Sigmoid colon (tissue), 7 donors: ENCODE measurements around the gene GRB2. TPM values are rescaled to one million over a fixed set of nuclear protein-coding genes. Genes with fewer than 3 reads are reported as not detected.

ENCODE experiments used
- DNase-seq: peaks from one replicate; pipeline ENCODE4 v3.0.0-alpha.2; 2019
- H3K27ac ChIP-seq, 4 donors: fragments of 200-600 bp; sonication (generic); one replicate each; pipeline ENCODE4 v1.5.1; 2016 to 2019; ENCODE audit warnings: mild to moderate bottlenecking in 1 of 4
- H3K27me3 ChIP-seq, 3 donors: fragments of 200-600 bp; sonication (generic); one replicate each; pipeline ENCODE4 v1.5.1; 2019; ENCODE audit warnings: mild to moderate bottlenecking in 1 of 3
- H3K36me3 ChIP-seq, 4 donors: fragments of 200-600 bp; sonication (generic); one replicate each; pipeline ENCODE4 v1.5.1; 2016 to 2019
- H3K4me1 ChIP-seq, 4 donors: fragments of 200-600 bp; sonication (generic); one replicate each; pipeline ENCODE4 v1.5.1; 2017 to 2019
- H3K4me3 ChIP-seq, 4 donors: fragments of 200-600 bp; sonication (generic); one replicate each; pipeline ENCODE4 v1.5.1; 2017 to 2019; ENCODE audit warnings: mild to moderate bottlenecking in 2 of 4, moderate library complexity in 1 of 4
- H3K9me3 ChIP-seq, 4 donors: fragments of 200-600 bp in 3 of 4; sonication (generic) in 3 of 4; one replicate each; pipeline versions ENCODE4 v1.5.1 to v1.6.1; 2013 to 2019
- CTCF ChIP-seq, 4 experiments: fragments of 450-650 bp in 3 of 4; fragments of 200-600 bp in 1 of 4; IDR thresholded peaks; one replicate each; pipeline ENCODE4 v1.5.1; 2016 to 2019; ENCODE audit warnings: antibody characterized with exemption in 4 of 4, mild to moderate bottlenecking in 3 of 4, moderate library complexity in 2 of 4
- EP300 ChIP-seq, 4 donors: sonication (generic); formaldehyde crosslinking; IDR thresholded peaks; one replicate each; pipeline ENCODE4 v1.6.1; 2017; ENCODE audit warnings: antibody characterized with exemption in 4 of 4
- POLR2A ChIP-seq, 2 donors: fragments of 450-650 bp; IDR thresholded peaks; one replicate each; pipeline ENCODE4 v1.6.1; 2016; ENCODE audit warnings: antibody characterized with exemption in 2 of 2, mild to moderate bottlenecking in 2 of 2, moderate library complexity in 2 of 2
- POLR2AphosphoS5 ChIP-seq, 4 donors: sonication (generic); formaldehyde crosslinking; IDR thresholded peaks; one replicate each; pipeline ENCODE4 v1.6.1; 2017; ENCODE audit warnings: antibody characterized with exemption in 4 of 4
- WGBS, 2 donors: extraction: QIAGEN DNeasy Blood & Tissue Kit; methylation state at CpG; one replicate each; pipeline ENCODE4 v1.1.7; 2013; 5-methylcytosine and 5-hydroxymethylcytosine counted together
- intact Hi-C: fragments of 100-400 bp; cut with DNase I; formaldehyde crosslinking; loops from one replicate; pipeline ENCODE4 v1.15.1; 2023
- polyA plus RNA-seq, 3 donors: library from polyadenylated mRNA; stranded (reverse); fragments of 200-250 nt; gene quantifications; one replicate each; pipeline ENCODE4 v1.2.3, GENCODE V29; 2013
- total RNA-seq, 4 donors: library from RNA; depleted of rRNA; stranded (reverse); fragments of >200 nt; gene quantifications; one replicate each; pipeline ENCODE4 v1.1.0, GENCODE V29; 2016
- donor health status: healthy with polysubstance abuse.
- donor health status: Bipolar disorder and iron deficiency.
- donor health status: healthy.

GRB2 gene
- total and polyA plus RNA-seq, 7 donors = 56.5 to 103 (median 81.3) TPM

DNA sequence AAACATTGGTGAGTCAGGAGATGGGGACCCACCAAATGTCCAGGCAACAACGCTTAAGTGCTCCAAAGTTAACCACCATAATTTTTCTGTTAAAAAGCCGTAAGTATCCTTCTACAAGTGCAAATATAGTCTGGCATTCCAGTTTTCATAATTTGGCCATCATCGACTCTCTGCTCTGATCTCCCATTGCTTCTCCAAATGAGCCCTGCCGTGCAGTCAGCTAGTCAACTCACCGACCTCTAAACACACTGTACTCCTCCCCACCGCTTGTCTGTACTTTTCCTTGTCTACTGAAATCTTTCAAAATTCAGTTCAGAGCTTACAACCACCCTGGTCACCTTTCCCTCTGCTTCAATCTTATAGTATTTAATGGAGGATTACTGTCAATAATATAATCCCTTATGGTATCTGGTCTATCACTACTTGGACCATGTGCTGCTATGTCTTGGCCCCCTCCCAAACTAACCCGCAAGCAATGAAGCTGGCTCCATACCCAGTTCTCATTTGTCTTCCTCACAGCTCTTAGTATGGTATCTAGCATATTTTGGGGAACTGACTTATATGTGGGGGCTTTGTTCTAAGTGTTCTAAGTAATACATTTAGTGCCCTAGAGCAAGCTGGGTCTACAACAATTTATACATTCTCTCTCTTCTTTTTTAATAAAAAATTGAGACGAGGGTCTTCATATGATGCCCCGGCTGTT is 63.5 kb downstream of the GRB2 start:
- H3K27me3 ChIP-seq = no peaks in the 10 kb centered on the region
- H3K27ac ChIP-seq = no peak overlapping the region
- H3K4me1 ChIP-seq = peaks cover 0 to 58% (median 31%) of the 10 kb centered on the region in 4 donors
- WGBS, 2 donors = 84 to 90% methylated on average over 9 of the region's 9 CpGs
- H3K9me3 ChIP-seq = no peaks in the 10 kb centered on the region
- H3K4me3 ChIP-seq = no peak overlapping the region
- no peak for TF ChIP-seq EP300 (IDR thresholded peaks at IDR 0.05)
- TF ChIP-seq POLR2A (IDR thresholded peaks at IDR 0.05) = no peak
- TF ChIP-seq CTCF (IDR thresholded peaks at IDR 0.05) = no peak
- no peak for TF ChIP-seq POLR2AphosphoS5 (IDR thresholded peaks at IDR 0.05)
- DNase-seq = no peak
- no peaks in the 10 kb centered on the region for H3K36me3 ChIP-seq
- intact Hi-C loops = no loop called here

GRCh38 chr17:75340631-75341030 is 64.8 kb downstream of the GRB2 start:
- DNase-seq = no peak
- Histone ChIP-seq H3K27ac (no peak overlapping the region), H3K4me3 (no peak overlapping the region), H3K27me3 (no peaks in the 10 kb centered on the region), H3K4me1 (peaks cover 0 to 51% (median 28%) of the 10 kb centered on the region in 4 donors), H3K9me3 (no peaks in the 10 kb centered on the region), H3K36me3 (no peaks in the 10 kb centered on the region)
- WGBS, 2 donors = 80 to 83% methylated on average over 5 of the region's 5 CpGs
- TF ChIP-seq POLR2A (IDR thresholded peaks at IDR 0.05) (no peak), CTCF (IDR thresholded peaks at IDR 0.05) (no peak), EP300 (IDR thresholded peaks at IDR 0.05) (no peak), POLR2AphosphoS5 (IDR thresholded peaks at IDR 0.05) (no peak)
- intact Hi-C loops = no loop called here

DNA sequence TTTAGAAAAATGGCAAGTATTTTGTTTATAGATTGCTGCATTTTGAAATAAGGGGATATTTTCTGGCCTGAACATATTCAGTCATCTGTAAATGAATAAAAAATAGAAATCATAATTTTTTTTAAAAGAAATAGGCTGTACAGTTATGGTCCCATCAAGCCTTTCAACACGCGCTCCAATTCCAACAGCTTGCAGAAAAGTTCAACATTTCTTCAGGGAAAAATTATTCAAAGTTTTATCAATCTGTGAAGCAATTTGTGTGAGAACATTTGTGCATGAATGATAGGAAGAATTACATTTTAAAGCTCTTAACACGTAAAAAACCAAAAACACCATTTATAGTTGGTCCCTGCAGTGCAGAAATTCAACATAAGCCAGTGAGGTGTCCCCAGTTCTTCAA is 65.5 kb downstream of the GRB2 start:
- Histone ChIP-seq H3K4me1 (peaks cover 0 to 45% (median 30%) of the 10 kb centered on the region in 4 donors), H3K4me3 (no peak overlapping the region), H3K36me3 (no peaks in the 10 kb centered on the region), H3K27ac (no peak overlapping the region), H3K9me3 (no peaks in the 10 kb centered on the region), H3K27me3 (no peaks in the 10 kb centered on the region)
- TF ChIP-seq POLR2A (IDR thresholded peaks at IDR 0.05) (no peak), CTCF (IDR thresholded peaks at IDR 0.05) (no peak), POLR2AphosphoS5 (IDR thresholded peaks at IDR 0.05) (no peak), EP300 (IDR thresholded peaks at IDR 0.05) (no peak)
- intact Hi-C loops = no loop called here
- 95 to 97% methylated on average over 3 of the region's 3 CpGs for WGBS, 2 donors
- no peak for DNase-seq

GRCh38 chr17:75338335-75338734 is 67.1 kb downstream of the GRB2 start:
- intact Hi-C loops = no loop called here
- H3K36me3 ChIP-seq = no peaks in the 10 kb centered on the region
- H3K9me3 ChIP-seq = no peaks in the 10 kb centered on the region
- H3K4me3 ChIP-seq = no peak overlapping the region
- peak overlapping the region in 1 of 4 donors; percentile 7 for H3K27ac ChIP-seq
- peak; percentile 18 for DNase-seq
- peaks cover 0 to 29% (median 19%) of the 10 kb centered on the region in 4 donors for H3K4me1 ChIP-seq
- TF ChIP-seq EP300 (IDR thresholded peaks at IDR 0.05) = no peak
- TF ChIP-seq CTCF (IDR thresholded peaks at IDR 0.05) = no peak
- no peak for TF ChIP-seq POLR2A (IDR thresholded peaks at IDR 0.05)
- TF ChIP-seq POLR2AphosphoS5 (IDR thresholded peaks at IDR 0.05) = no peak
- no peaks in the 10 kb centered on the region for H3K27me3 ChIP-seq
- 45 to 72% methylated on average over 6 of the region's 6 CpGs for WGBS, 2 donors
